HepG2 (cell line): ENCODE results near the gene CCDC192. TPM values are rescaled to one million over a fixed set of nuclear protein-coding genes. Genes with fewer than 3 reads are reported as not detected.

Experiments used
- FOSL2 ChIP-seq: sonication (generic); formaldehyde crosslinking; IDR thresholded peaks from 2 replicates; pipeline ENCODE4 v1.4.0; 2020; ENCODE audit warnings: missing genetic modification reagents
- STAG1 ChIP-seq: sonication (generic); formaldehyde crosslinking; IDR thresholded peaks from 2 replicates; pipeline ENCODE4 v1.4.0; 2020; ENCODE audit warnings: missing genetic modification reagents
- polyA plus RNA-seq, 8 experiments: library from polyadenylated mRNA; depleted of rRNA in 3 of 8; stranded (reverse) in 7 of 8; unstranded in 1 of 8; fragments of >200 nt; fragmentation: Illumina TruSeq in 4 of 8; extraction: Trizol in 4 of 8; gene quantifications; 2 replicates each; pipeline versions ENCODE4 v1.2.1 to v1.2.3, GENCODE V29; 2011 to 2016; ENCODE audit warnings: low read depth in 4 of 8, missing spikeins in 1 of 8, mixed read lengths in 1 of 8; ENCODE audit not compliant: insufficient read depth in 1 of 8
- total RNA-seq, 5 experiments: library from RNA; depleted of rRNA; stranded (reverse); fragments of >200 nt; fragmentation: Illumina TruSeq; extraction: Trizol; gene quantifications; 2 replicates each; pipeline ENCODE4 v1.2.3, GENCODE V29; 2016; ENCODE audit warnings: low read depth in 1 of 5
- TF ChIP-seq, protein P1 (sequence below): sonication (generic); formaldehyde crosslinking; IDR thresholded peaks from 2 replicates; pipeline ENCODE4 v1.4.0; 2020; ENCODE audit warnings: missing genetic modification reagents
- TF ChIP-seq, protein P2 (sequence below): sonication (generic); formaldehyde crosslinking; IDR thresholded peaks from 2 replicates; pipeline ENCODE4 v1.4.0; 2020; ENCODE audit warnings: missing genetic modification reagents
- TF ChIP-seq, protein P3 (sequence below), 2 experiments: fragments of 450-650 bp in 1 of 2; sonication (generic) in 1 of 2; formaldehyde crosslinking in 1 of 2; IDR thresholded peaks; 2 replicates each; pipeline versions ENCODE4 v1.6.1 to v1.8.0; 2016 to 2022; ENCODE audit warnings: antibody characterized with exemption in 1 of 2, mild to moderate bottlenecking in 1 of 2, missing genetic modification reagents in 1 of 2
- TF ChIP-seq, protein P4 (sequence below): sonication (generic); formaldehyde crosslinking; IDR thresholded peaks from 2 replicates; pipeline ENCODE4 v1.4.0; 2020; ENCODE audit warnings: missing genetic modification reagents, low read depth, mild to moderate bottlenecking, borderline replicate concordance
- TF ChIP-seq, protein P5 (sequence below): sonication (generic); formaldehyde crosslinking; IDR thresholded peaks from 2 replicates; pipeline ENCODE4 v1.5.0; 2020; ENCODE audit warnings: mild to moderate bottlenecking, missing genetic modification reagents, moderate library complexity
- TF ChIP-seq, protein P6 (sequence below): sonication (generic); formaldehyde crosslinking; IDR thresholded peaks from 2 replicates; pipeline ENCODE4 v1.8.0; 2022; ENCODE audit warnings: mild to moderate bottlenecking, missing genetic modification reagents, borderline replicate concordance
- TF ChIP-seq, protein P7 (sequence below): sonication (generic); formaldehyde crosslinking; conservative IDR thresholded peaks from 2 replicates; pipeline ENCODE4 v1.5.0; 2020; ENCODE audit warnings: missing genetic modification reagents

The CCDC192 gene
- total and polyA plus RNA-seq, 2 of the 13 experiments (the other 11 are each of a cell fraction or from before 2014, with no cell fraction given), result not detected

DNA sequence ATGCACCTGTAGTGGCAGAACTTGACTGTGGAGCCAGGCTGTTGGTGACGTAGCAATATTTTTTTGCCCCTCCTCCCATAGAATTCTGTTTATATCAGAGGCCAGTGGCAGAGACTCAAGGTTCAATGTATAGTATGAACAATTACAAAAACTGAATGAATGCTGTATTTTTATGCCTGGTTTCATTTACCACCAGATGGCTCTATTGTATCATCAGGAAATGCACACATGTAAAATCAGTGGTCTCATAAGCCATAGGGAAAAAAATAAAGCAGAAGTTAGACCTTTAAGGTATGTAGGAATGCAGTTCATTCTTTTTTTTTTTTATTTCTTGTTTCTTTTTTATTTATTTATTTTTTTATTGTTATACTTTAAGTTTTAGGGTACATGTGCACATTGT lies 43.6 kb downstream of the CCDC192 start (continued):
- TF ChIP-seq, protein P1, sequence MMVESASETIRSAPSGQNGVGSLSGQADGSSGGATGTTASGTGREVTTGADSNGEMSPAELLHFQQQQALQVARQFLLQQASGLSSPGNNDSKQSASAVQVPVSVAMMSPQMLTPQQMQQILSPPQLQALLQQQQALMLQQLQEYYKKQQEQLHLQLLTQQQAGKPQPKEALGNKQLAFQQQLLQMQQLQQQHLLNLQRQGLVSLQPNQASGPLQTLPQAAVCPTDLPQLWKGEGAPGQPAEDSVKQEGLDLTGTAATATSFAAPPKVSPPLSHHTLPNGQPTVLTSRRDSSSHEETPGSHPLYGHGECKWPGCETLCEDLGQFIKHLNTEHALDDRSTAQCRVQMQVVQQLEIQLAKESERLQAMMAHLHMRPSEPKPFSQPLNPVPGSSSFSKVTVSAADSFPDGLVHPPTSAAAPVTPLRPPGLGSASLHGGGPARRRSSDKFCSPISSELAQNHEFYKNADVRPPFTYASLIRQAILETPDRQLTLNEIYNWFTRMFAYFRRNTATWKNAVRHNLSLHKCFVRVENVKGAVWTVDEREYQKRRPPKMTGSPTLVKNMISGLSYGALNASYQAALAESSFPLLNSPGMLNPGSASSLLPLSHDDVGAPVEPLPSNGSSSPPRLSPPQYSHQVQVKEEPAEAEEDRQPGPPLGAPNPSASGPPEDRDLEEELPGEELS (CRISPR knock-in tag), result no peak
- TF ChIP-seq, protein P2, sequence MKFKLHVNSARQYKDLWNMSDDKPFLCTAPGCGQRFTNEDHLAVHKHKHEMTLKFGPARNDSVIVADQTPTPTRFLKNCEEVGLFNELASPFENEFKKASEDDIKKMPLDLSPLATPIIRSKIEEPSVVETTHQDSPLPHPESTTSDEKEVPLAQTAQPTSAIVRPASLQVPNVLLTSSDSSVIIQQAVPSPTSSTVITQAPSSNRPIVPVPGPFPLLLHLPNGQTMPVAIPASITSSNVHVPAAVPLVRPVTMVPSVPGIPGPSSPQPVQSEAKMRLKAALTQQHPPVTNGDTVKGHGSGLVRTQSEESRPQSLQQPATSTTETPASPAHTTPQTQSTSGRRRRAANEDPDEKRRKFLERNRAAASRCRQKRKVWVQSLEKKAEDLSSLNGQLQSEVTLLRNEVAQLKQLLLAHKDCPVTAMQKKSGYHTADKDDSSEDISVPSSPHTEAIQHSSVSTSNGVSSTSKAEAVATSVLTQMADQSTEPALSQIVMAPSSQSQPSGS (CRISPR knock-in tag), result no peak
- TF ChIP-seq, protein P3, sequence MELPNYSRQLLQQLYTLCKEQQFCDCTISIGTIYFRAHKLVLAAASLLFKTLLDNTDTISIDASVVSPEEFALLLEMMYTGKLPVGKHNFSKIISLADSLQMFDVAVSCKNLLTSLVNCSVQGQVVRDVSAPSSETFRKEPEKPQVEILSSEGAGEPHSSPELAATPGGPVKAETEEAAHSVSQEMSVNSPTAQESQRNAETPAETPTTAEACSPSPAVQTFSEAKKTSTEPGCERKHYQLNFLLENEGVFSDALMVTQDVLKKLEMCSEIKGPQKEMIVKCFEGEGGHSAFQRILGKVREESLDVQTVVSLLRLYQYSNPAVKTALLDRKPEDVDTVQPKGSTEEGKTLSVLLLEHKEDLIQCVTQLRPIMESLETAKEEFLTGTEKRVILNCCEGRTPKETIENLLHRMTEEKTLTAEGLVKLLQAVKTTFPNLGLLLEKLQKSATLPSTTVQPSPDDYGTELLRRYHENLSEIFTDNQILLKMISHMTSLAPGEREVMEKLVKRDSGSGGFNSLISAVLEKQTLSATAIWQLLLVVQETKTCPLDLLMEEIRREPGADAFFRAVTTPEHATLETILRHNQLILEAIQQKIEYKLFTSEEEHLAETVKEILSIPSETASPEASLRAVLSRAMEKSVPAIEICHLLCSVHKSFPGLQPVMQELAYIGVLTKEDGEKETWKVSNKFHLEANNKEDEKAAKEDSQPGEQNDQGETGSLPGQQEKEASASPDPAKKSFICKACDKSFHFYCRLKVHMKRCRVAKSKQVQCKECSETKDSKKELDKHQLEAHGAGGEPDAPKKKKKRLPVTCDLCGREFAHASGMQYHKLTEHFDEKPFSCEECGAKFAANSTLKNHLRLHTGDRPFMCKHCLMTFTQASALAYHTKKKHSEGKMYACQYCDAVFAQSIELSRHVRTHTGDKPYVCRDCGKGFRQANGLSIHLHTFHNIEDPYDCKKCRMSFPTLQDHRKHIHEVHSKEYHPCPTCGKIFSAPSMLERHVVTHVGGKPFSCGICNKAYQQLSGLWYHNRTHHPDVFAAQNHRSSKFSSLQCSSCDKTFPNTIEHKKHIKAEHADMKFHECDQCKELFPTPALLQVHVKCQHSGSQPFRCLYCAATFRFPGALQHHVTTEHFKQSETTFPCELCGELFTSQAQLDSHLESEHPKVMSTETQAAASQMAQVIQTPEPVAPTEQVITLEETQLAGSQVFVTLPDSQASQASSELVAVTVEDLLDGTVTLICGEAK (IDR thresholded peaks at IDR 0.05), result no peak
- TF ChIP-seq, protein P3 (CRISPR knock-in tag; IDR thresholded peaks at IDR 0.05), result no peak
- TF ChIP-seq FOSL2 (CRISPR knock-in tag) (no peak), STAG1 (CRISPR knock-in tag) (peak; percentile 63)
- TF ChIP-seq, protein P4, sequence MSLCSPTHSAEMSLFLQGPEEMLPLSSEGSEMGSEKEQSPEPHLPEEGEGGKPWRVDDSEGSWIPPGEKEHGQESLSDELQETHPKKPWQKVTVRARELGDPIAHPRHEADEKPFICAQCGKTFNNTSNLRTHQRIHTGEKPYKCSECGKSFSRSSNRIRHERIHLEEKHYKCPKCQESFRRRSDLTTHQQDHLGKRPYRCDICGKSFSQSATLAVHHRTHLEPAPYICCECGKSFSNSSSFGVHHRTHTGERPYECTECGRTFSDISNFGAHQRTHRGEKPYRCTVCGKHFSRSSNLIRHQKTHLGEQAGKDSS (CRISPR knock-in tag), result no peak
- TF ChIP-seq, protein P5, sequence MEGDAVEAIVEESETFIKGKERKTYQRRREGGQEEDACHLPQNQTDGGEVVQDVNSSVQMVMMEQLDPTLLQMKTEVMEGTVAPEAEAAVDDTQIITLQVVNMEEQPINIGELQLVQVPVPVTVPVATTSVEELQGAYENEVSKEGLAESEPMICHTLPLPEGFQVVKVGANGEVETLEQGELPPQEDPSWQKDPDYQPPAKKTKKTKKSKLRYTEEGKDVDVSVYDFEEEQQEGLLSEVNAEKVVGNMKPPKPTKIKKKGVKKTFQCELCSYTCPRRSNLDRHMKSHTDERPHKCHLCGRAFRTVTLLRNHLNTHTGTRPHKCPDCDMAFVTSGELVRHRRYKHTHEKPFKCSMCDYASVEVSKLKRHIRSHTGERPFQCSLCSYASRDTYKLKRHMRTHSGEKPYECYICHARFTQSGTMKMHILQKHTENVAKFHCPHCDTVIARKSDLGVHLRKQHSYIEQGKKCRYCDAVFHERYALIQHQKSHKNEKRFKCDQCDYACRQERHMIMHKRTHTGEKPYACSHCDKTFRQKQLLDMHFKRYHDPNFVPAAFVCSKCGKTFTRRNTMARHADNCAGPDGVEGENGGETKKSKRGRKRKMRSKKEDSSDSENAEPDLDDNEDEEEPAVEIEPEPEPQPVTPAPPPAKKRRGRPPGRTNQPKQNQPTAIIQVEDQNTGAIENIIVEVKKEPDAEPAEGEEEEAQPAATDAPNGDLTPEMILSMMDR (CRISPR knock-in tag), result peak; percentile 37
- TF ChIP-seq, protein P6, sequence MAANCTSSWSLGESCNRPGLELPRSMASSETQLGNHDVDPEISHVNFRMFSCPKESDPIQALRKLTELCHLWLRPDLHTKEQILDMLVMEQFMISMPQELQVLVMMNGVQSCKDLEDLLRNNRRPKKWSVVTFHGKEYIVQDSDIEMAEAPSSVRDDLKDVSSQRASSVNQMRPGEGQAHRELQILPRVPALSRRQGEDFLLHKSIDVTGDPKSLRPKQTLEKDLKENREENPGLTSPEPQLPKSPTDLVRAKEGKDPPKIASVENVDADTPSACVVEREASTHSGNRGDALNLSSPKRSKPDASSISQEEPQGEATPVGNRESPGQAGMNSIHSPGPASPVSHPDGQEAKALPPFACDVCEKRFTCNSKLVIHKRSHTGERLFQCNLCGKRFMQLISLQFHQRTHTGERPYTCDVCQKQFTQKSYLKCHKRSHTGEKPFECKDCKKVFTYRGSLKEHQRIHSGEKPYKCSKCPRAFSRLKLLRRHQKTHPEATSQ (CRISPR knock-in tag), result no peak
- TF ChIP-seq, protein P7, sequence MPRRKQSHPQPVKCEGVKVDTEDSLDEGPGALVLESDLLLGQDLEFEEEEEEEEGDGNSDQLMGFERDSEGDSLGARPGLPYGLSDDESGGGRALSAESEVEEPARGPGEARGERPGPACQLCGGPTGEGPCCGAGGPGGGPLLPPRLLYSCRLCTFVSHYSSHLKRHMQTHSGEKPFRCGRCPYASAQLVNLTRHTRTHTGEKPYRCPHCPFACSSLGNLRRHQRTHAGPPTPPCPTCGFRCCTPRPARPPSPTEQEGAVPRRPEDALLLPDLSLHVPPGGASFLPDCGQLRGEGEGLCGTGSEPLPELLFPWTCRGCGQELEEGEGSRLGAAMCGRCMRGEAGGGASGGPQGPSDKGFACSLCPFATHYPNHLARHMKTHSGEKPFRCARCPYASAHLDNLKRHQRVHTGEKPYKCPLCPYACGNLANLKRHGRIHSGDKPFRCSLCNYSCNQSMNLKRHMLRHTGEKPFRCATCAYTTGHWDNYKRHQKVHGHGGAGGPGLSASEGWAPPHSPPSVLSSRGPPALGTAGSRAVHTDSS (CRISPR knock-in tag), result no peak
